Neural progenitor cell (in vitro differentiated cells): Measurements from ENCODE around the gene GPRC5A. TPM values are rescaled to one million over a fixed set of nuclear protein-coding genes. Genes with fewer than 3 reads are reported as not detected.

Source experiments
- DNase-seq: peaks from one replicate; pipeline ENCODE4 v3.0.0-alpha.2; 2016; ENCODE audit warnings: low spot score
- H2AFZ ChIP-seq: fragments of 200-600 bp; sonication (generic); replicated peaks from 2 replicates; pipeline ENCODE4 v1.6.1; 2016; ENCODE audit warnings: antibody characterized with exemption
- H3F3A ChIP-seq: fragments of 200-600 bp; sonication (generic); 2 replicates; pipeline ENCODE4 v1.6.1; 2016; ENCODE audit warnings: antibody characterized with exemption, low read depth
- H3K27ac ChIP-seq: fragments of 200-600 bp; sonication (generic); 2 replicates; pipeline ENCODE4 v1.5.1; 2016; ENCODE audit warnings: mild to moderate bottlenecking
- H3K27me3 ChIP-seq: fragments of 200-600 bp; sonication (generic); 2 replicates; pipeline ENCODE4 v1.6.1; 2016; ENCODE audit warnings: mild to moderate bottlenecking, moderate library complexity
- H3K36me3 ChIP-seq: fragments of 200-600 bp; sonication (generic); 2 replicates; pipeline ENCODE4 v1.5.1; 2016
- H3K4me1 ChIP-seq: fragments of 200-600 bp; sonication (generic); 2 replicates; pipeline ENCODE4 v1.6.1; 2016; ENCODE audit warnings: mixed run types
- H3K4me2 ChIP-seq: fragments of 200-600 bp; sonication (generic); 2 replicates; pipeline ENCODE4 v1.6.1; 2016
- H3K4me3 ChIP-seq: fragments of 200-600 bp; sonication (generic); 2 replicates; pipeline ENCODE4 v1.5.1; 2016
- H3K79me2 ChIP-seq: fragments of 200-600 bp; sonication (generic); 2 replicates; pipeline ENCODE4 v1.6.1; 2016; ENCODE audit warnings: low read depth
- H3K9ac ChIP-seq: fragments of 200-600 bp; sonication (generic); 2 replicates; pipeline ENCODE4 v1.6.1; 2016
- H3K9me3 ChIP-seq: fragments of 200-600 bp; sonication (generic); 2 replicates; pipeline ENCODE4 v1.5.1; 2016; ENCODE audit warnings: low read depth
- H4K20me1 ChIP-seq: fragments of 200-600 bp; sonication (generic); 2 replicates; pipeline ENCODE4 v1.6.1; 2016; ENCODE audit warnings: low read depth
- H3K27ac Mint-ChIP-seq: 3 replicates; pipeline ENCODE4 v1.8.0; 2021; ENCODE audit warnings: mixed read lengths
- H3K27me3 Mint-ChIP-seq: 2 replicates; pipeline ENCODE4 v1.8.0; 2022; ENCODE audit warnings: low read depth, mild to moderate bottlenecking, inconsistent platforms, moderate library complexity, mixed read lengths; ENCODE audit not compliant: insufficient read depth
- H3K36me3 Mint-ChIP-seq: 3 replicates; pipeline ENCODE4 v1.8.0; 2021; ENCODE audit warnings: mixed read lengths
- H3K4me1 Mint-ChIP-seq: 3 replicates; pipeline ENCODE4 v1.8.0; 2021; ENCODE audit warnings: mixed read lengths
- H3K4me3 Mint-ChIP-seq: 3 replicates; pipeline ENCODE4 v1.8.0; 2021; ENCODE audit warnings: mild to moderate bottlenecking, moderate library complexity, mixed read lengths
- H3K9me3 Mint-ChIP-seq: 3 replicates; pipeline ENCODE4 v1.8.0; 2020; ENCODE audit warnings: mixed read lengths
- CTCF ChIP-seq: fragments of 200-600 bp; sonication (generic); IDR thresholded peaks from 2 replicates; pipeline ENCODE4 v1.5.1; 2017; ENCODE audit warnings: antibody characterized with exemption, mild to moderate bottlenecking
- EZH2 ChIP-seq: fragments of 200-600 bp; sonication (generic); IDR thresholded peaks from 2 replicates; pipeline ENCODE4 v1.6.1; 2017; ENCODE audit warnings: antibody characterized with exemption, mild to moderate bottlenecking, moderate library complexity
- EZH2phosphoT487 ChIP-seq: fragments of 200-600 bp; sonication (generic); IDR thresholded peaks from 2 replicates; pipeline ENCODE4 v1.6.1; 2017; ENCODE audit warnings: antibody characterized with exemption
- total RNA-seq: library from RNA; depleted of rRNA; stranded (reverse); fragments of >200 nt; gene quantifications from 2 replicates; pipeline ENCODE4 v1.2.3, GENCODE V29; 2015; ENCODE audit warnings: low replicate concordance

The GPRC5A gene
- total RNA-seq, 1 donor from 2014 or later = not detected

DNA sequence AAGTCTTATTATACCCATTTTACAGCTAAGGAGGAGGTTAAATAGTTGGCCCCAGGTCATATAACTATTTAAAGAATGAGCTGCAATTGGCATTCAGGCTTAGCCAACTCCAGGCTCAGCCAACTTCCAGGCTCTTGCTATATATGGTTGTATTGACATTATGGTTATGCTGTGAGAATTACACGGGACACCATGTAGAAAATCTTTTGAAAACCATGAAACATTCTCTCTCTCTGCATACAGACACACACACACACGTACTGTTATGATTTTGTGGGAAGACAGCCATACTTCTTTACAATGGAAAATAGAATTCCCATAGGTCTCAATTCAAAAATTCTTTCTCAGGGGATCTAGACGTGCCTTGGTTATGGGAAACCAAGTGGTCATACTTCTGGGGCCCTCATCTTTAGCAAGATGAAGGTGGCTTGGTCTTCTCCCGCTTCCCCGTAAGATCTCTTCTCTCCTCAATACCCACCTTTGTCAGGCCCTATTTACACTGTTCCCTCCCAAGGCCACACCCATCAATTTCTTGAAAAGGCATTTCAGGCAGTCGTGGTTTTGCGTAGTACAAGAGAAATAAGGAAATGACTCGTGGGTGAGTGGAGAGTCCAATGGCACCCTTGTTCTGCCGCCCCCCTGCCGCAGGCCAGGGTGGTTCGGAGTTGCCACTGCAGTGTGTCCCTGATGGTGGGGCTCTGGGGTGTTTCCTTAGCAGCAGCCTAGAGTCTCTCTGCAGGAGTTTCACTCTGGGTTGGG lies 10.0 kb upstream of the GPRC5A start:
- H3K27ac Mint-ChIP-seq = no peak overlapping the region
- no peak overlapping the region for H2AFZ ChIP-seq
- no peaks in the 10 kb centered on the region for H3K9me3 Mint-ChIP-seq

GRCh38 chr12:12882288-12882687 lies 9.1 kb upstream of the GPRC5A start:
- H3K79me2 ChIP-seq = no peaks in the 10 kb centered on the region
- Mint-ChIP-seq H3K27me3 (peaks cover 6% of the 10 kb centered on the region), H3K9me3 (no peaks in the 10 kb centered on the region), H3K27ac (no peak overlapping the region), H3K4me1 (peaks cover 13% of the 10 kb centered on the region), H3K4me3 (no peak overlapping the region), H3K36me3 (no peaks in the 10 kb centered on the region)
- no peaks in the 10 kb centered on the region for H4K20me1 ChIP-seq
- no peak overlapping the region for H3K4me2 ChIP-seq
- peaks cover 8% of the 10 kb centered on the region for H3K4me1 ChIP-seq
- H3K27me3 ChIP-seq = peaks cover 16% of the 10 kb centered on the region
- H3K4me3 ChIP-seq = no peak overlapping the region
- DNase-seq = no peak
- H3K9me3 ChIP-seq = no peaks in the 10 kb centered on the region
- TF ChIP-seq EZH2 = no peak
- TF ChIP-seq EZH2phosphoT487 = no peak
- H3K36me3 ChIP-seq = no peaks in the 10 kb centered on the region
- H3K27ac ChIP-seq = no peak overlapping the region
- no peaks in the 10 kb centered on the region for H3F3A ChIP-seq
- H2AFZ ChIP-seq = no peak overlapping the region
- H3K9ac ChIP-seq = no peak overlapping the region

More for the DNA sequence above, 10.0 kb upstream of the GPRC5A start:
- no peaks in the 10 kb centered on the region for H3K79me2 ChIP-seq
- no peaks in the 10 kb centered on the region for H4K20me1 ChIP-seq
- no peaks in the 10 kb centered on the region for H3K9me3 ChIP-seq
- H3K4me3 ChIP-seq = no peak overlapping the region
- H3K36me3 Mint-ChIP-seq = peaks cover under 1% of the 10 kb centered on the region
- peaks cover 6% of the 10 kb centered on the region for H3K27me3 Mint-ChIP-seq
- peaks cover 8% of the 10 kb centered on the region for H3K4me1 ChIP-seq
- no peak overlapping the region for H3K9ac ChIP-seq
- H3K4me1 Mint-ChIP-seq = peaks cover 13% of the 10 kb centered on the region
- H3K27me3 ChIP-seq = peaks cover 16% of the 10 kb centered on the region
- no peaks in the 10 kb centered on the region for H3K36me3 ChIP-seq
- no peak overlapping the region for H3K27ac ChIP-seq
- DNase-seq = no peak
- H3F3A ChIP-seq = no peaks in the 10 kb centered on the region
- no peak overlapping the region for H3K4me3 Mint-ChIP-seq
- TF ChIP-seq EZH2 = no peak
- TF ChIP-seq EZH2phosphoT487 = no peak
- TF ChIP-seq CTCF = no peak
- H3K4me2 ChIP-seq = no peak overlapping the region

- no peak overlapping the region for H3K4me2 ChIP-seq
- TF ChIP-seq EZH2phosphoT487 (no peak), EZH2 (no peak), CTCF (no peak)
Observed at GRCh38 chr12:12883369-12884001, 7.9 kb upstream of the GPRC5A start.

More at GRCh38 chr12:12883369-12884001, 7.9 kb upstream of the GPRC5A start:
- Histone ChIP-seq H3K4me1 (peaks cover 8% of the 10 kb centered on the region), H3K79me2 (no peaks in the 10 kb centered on the region), H3K9me3 (no peaks in the 10 kb centered on the region), H3F3A (no peaks in the 10 kb centered on the region), H4K20me1 (no peaks in the 10 kb centered on the region), H3K27ac (no peak overlapping the region), H3K27me3 (peaks cover 23% of the 10 kb centered on the region), H3K4me3 (no peak overlapping the region), H3K9ac (no peak overlapping the region), H3K36me3 (no peaks in the 10 kb centered on the region), H2AFZ (no peak overlapping the region)
- Mint-ChIP-seq H3K27ac (no peak overlapping the region), H3K36me3 (no peaks in the 10 kb centered on the region), H3K4me1 (peaks cover 10% of the 10 kb centered on the region), H3K4me3 (no peak overlapping the region), H3K9me3 (no peaks in the 10 kb centered on the region), H3K27me3 (peaks cover 3% of the 10 kb centered on the region)
- no peak for DNase-seq
